Measurements from ENCODE around the gene RAX. TPM values are rescaled to one million over a fixed set of nuclear protein-coding genes. Genes with fewer than 3 reads are reported as not detected.

RAX gene
- total and polyA plus RNA-seq, 10 donors, result 0.03 TPM; not detected in 9

DNA sequence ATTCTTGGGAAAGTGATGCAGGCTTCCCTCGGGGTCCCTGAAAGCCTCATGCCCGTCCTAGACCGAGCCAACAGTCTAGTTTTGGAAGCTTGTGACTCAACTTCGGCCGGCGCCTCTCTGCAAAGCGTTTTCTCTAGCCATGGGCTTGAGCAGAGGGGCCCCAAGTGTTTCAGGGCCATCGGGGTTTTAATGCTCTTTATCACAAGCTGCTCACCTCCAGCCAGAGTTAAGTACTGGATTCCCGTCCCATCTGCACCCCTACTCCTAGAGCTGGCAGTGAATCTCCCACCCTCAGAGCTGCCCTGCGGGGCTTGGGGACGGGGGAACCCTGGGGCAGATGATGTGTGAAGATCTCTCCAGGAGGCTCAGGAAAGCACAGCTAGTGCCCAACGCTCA lies 7.3 kb downstream of the RAX start:
- Histone ChIP-seq H3K27ac (no peak overlapping the region), H3K4me1 (peaks cover 0 to 48% (median 29%) of the 10 kb centered on the region in 6 donors), H3K9me3 (peaks cover 0 to 7% (median 0%) of the 10 kb centered on the region in 8 donors), H3K27me3 (replicated peaks in 1 of 7) (peaks cover 15 to 87% (median 82%) of the 10 kb centered on the region in 7 donors), H3K4me3 (peak overlapping the region in 1 of 8 donors; percentile 69), H3K36me3 (no peaks in the 10 kb centered on the region)
- no peak for DNase-seq
- intact Hi-C loops (cut with DNase I; ENCODE audit: low total_unique reads), result no loop called here
- 11 to 22% (median 14%) methylated on average over 9 to 12 of the region's 12 CpGs for WGBS, 5 donors
- TF ChIP-seq CTCF (IDR thresholded peaks at IDR 0.05 in 8 of 11, conservative IDR thresholded peaks at IDR 0.05 in 3 of 11) (no peak), POLR2AphosphoS5 (IDR thresholded peaks at IDR 0.05) (no peak), POLR2A (IDR thresholded peaks at IDR 0.05) (no peak)

GRCh38 chr18:59265246-59265973 lies 7.8 kb downstream of the RAX start:
- Histone ChIP-seq H3K4me1 (peaks cover 0 to 48% (median 29%) of the 10 kb centered on the region in 6 donors), H3K27me3 (replicated peaks in 1 of 7) (peaks cover 15 to 82% (median 77%) of the 10 kb centered on the region in 7 donors), H3K9me3 (peaks cover 0 to 7% (median 0%) of the 10 kb centered on the region in 8 donors), H3K36me3 (no peaks in the 10 kb centered on the region), H3K4me3 (peak overlapping the region in 7 of 8 donors; percentile 31 to 69 (median 39)), H3K27ac (no peak overlapping the region)
- DNase-seq, result no peak
- intact Hi-C loops (cut with DNase I; ENCODE audit: low total_unique reads), result no loop called here
- TF ChIP-seq CTCF (IDR thresholded peaks at IDR 0.05 in 8 of 11, conservative IDR thresholded peaks at IDR 0.05 in 3 of 11) (no peak), POLR2A (IDR thresholded peaks at IDR 0.05) (no peak), POLR2AphosphoS5 (IDR thresholded peaks at IDR 0.05) (no peak)
- WGBS, 5 donors, result 4 to 16% (median 5%) methylated on average over 33 to 38 of the region's 38 CpGs

GRCh38 chr18:59264651-59265245 lies 8.5 kb downstream of the RAX start:
- Histone ChIP-seq H3K9me3 (peaks cover 0 to 7% (median 0%) of the 10 kb centered on the region in 8 donors), H3K4me1 (peaks cover 0 to 45% (median 29%) of the 10 kb centered on the region in 6 donors), H3K27me3 (replicated peaks in 1 of 7) (peaks cover 15 to 75% (median 70%) of the 10 kb centered on the region in 7 donors), H3K36me3 (no peaks in the 10 kb centered on the region), H3K27ac (no peak overlapping the region), H3K4me3 (peak overlapping the region in 5 of 8 donors; percentile 31 to 69 (median 39))
- 11 to 15% (median 11%) methylated on average over 28 to 41 of the region's 41 CpGs for WGBS, 5 donors
- no peak for TF ChIP-seq CTCF (IDR thresholded peaks at IDR 0.05 in 8 of 11, conservative IDR thresholded peaks at IDR 0.05 in 3 of 11)
- no peak for DNase-seq
- intact Hi-C loops (cut with DNase I; ENCODE audit: low total_unique reads), result no loop called here

DNA sequence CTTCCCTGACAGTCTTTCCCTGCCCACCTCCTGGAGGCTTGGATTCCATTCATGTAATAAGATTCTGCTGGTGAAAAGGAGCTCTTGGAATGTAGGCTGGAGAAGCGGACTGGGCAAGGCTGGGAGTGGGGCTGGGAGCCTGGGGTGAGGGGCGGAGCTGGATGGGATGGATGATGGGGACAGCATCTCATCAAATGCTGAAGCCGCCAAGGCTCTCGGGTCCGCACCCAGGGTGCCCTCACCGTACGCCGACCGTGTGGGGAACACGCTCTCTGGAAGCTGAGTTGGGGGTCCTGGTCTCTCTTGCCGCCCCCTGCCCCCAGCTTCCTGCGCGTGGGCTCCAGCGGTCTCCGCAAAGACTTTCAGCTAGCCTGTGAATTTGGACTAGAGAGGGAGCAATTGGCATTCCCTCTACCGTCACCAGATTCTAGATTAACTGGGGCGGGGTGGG lies 9.1 kb downstream of the RAX start:
- intact Hi-C loops (cut with DNase I; ENCODE audit: low total_unique reads), result no loop called here
- Histone ChIP-seq H3K27ac (no peak overlapping the region), H3K4me3 (no peak overlapping the region), H3K27me3 (replicated peaks in 1 of 7) (peaks cover 15 to 69% (median 64%) of the 10 kb centered on the region in 7 donors), H3K4me1 (peaks cover 0 to 40% (median 26%) of the 10 kb centered on the region in 6 donors), H3K9me3 (peaks cover 0 to 7% (median 0%) of the 10 kb centered on the region in 8 donors), H3K36me3 (no peaks in the 10 kb centered on the region)
- TF ChIP-seq CTCF (IDR thresholded peaks at IDR 0.05 in 8 of 11, conservative IDR thresholded peaks at IDR 0.05 in 3 of 11) (no peak), POLR2AphosphoS5 (IDR thresholded peaks at IDR 0.05) (no peak), POLR2A (IDR thresholded peaks at IDR 0.05) (no peak)
- 11 to 21% (median 14%) methylated on average over 8 to 17 of the region's 17 CpGs for WGBS, 5 donors
- no peak for DNase-seq
